22Rv1 (cell line): ENCODE data around the gene CORO6.

Source experiments
- CTCF ChIP-seq: fragments of 450-650 bp; IDR thresholded peaks from 2 replicates; pipeline ENCODE4 v1.5.1; 2017; ENCODE audit warnings: mild to moderate bottlenecking
- ZFX ChIP-seq: fragments of 450-650 bp; IDR thresholded peaks from 2 replicates; pipeline ENCODE4 v1.6.1; 2017; ENCODE audit warnings: antibody characterized with exemption, borderline replicate concordance

- peak; percentile 87 for TF ChIP-seq CTCF
- no peak for TF ChIP-seq ZFX
Observed at GRCh38 chr17:29617125-29617480, 5.6 kb downstream of the CORO6 start.
